Frontal cortex (tissue), 4 donors: ENCODE measurements around the gene NKX2-3. TPM values are rescaled to one million over a fixed set of nuclear protein-coding genes. Genes with fewer than 3 reads are reported as not detected.

Experiments used
- DNase-seq, 2 donors: peaks; one replicate each; pipeline ENCODE4 v3.0.0; 2012; ENCODE audit warnings: low spot score in 2 of 2
- FAIRE-seq: peaks from 2 replicates; lab custom pipeline; 2012; peaks lifted over from hg19 to GRCh38; lab: Jason Lieb, UNC
- total RNA-seq: library from RNA; depleted of rRNA; stranded (reverse); fragments of >200 nt; gene quantifications from one replicate; pipeline ENCODE4 v1.2.3, GENCODE V29; 2014
- donor health status: control.
- donor health status: control.
- donor health status: control.

NKX2-3 gene
- total RNA-seq, 1 donor from 2014 or later = under 0.01 TPM

GRCh38 chr10:99565166-99565565 is 32.4 kb downstream of the NKX2-3 start:
- no peak for DNase-seq
- FAIRE-seq = no peak

- DNase-seq (no peak), FAIRE-seq (no peak)
Observed at GRCh38 chr10:99569253-99569939, 36.7 kb downstream of the NKX2-3 start.

DNA sequence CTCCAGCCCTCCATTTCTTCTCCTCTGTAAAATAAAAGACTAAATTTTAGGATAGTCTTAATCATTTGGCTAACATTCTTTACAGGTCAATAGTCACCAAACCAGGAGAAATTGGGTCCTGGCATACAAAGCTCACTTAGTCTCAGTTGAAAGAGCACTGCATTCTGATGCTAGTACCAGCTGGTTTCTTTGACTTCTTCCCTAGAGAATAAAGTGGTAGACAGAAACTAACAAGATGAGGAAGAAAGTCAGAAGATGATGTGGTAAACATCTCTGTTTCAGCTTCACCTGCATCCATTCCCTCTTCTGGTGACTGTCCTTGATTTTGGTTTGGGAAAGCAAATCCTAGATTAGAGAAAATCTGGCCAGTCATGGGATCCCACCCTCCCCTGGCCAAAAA is 37.2 kb downstream of the NKX2-3 start:
- DNase-seq (no peak), FAIRE-seq (no peak)

DNA sequence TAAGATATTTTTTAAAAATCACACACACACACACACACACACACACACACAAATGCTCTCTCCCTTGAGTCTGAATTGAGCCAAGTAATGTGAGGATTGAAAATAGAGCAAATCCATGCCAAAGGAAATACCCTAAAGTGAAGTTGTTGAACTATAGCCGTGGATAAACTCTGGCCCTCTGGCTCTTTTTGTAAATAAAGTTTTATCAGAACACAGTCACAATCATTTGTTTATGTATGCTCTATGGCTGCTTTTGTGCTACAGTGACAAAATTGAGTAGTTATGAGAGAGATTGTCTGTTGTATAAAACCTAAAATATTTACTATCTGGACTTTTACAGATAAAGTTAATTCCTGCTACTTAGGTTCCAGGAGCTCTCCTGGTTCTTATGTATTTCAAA is 39.1 kb downstream of the NKX2-3 start:
- DNase-seq (no peak), FAIRE-seq (no peak)

- no peak for FAIRE-seq
- DNase-seq = no peak
Observed at GRCh38 chr10:99573790-99574189, 41.0 kb downstream of the NKX2-3 start.

DNA sequence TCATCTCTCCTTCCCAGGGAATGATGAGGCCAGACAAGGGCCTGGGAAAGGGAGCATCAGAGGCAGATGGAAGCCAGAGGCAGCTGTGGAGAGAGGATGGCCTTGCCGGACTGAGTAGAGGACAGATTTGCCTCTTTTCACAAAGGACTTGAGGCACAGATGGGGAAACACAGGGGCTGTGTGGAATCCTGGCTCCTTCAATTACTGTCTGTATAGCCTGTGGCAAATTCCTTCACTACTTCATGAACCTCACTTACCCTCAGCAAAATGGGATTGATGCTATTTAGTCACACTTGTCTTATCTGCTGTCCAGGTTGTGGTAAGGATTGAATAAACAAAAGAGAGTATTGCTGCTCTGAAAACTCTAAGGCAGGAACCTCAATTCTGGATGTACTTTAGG is 47.2 kb downstream of the NKX2-3 start:
- no peak for FAIRE-seq

DNA sequence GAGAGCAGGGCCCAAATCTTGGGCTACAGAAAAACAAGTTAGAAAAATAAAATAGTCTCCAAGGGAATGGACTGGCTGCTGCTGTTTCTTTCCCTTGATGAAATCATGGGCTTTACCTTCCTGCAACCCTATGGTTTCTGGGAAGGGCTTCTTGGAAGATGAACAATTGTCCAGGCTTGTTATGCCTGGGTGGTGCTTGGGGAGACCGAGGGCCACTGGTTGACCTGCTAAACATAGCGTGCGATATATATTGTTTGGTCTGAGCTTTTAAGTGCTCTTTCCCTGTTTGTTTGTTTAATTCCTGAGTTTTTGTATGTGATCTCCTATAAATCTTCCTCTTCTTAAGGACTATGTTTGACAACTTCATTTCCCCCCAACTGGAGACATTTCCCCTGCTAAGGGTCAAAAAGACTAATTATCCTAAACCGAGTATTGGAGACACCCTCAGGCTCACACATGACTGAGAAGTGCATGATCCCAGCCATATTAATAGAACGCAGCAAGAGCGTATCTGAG is 49.6 kb downstream of the NKX2-3 start:
- no peak for FAIRE-seq

More for the DNA sequence above, 47.2 kb downstream of the NKX2-3 start:
- no peak for DNase-seq

GRCh38 chr10:99583687-99584086 is 50.9 kb downstream of the NKX2-3 start:
- FAIRE-seq (no peak), DNase-seq (no peak)

More for the DNA sequence above, 49.6 kb downstream of the NKX2-3 start:
- DNase-seq = no peak

Other genes with a start within 250 kb of the NKX2-3 start
- gene CNNM1, start 203.6 kb upstream of the NKX2-3 start, total RNA-seq = 2.4 TPM
- 22.4 TPM for gene GOT1, start 102.3 kb upstream of the NKX2-3 start, total RNA-seq
- 25.3 TPM for gene SLC25A28, start 87.5 kb downstream of the NKX2-3 start, total RNA-seq
- gene ENTPD7, start 126.6 kb downstream of the NKX2-3 start, total RNA-seq = 10.2 TPM
- gene COX15, start 199.2 kb downstream of the NKX2-3 start, total RNA-seq = 43.6 TPM
- 10.2 TPM for gene CUTC, start 199.3 kb downstream of the NKX2-3 start, total RNA-seq
- 0.41 TPM for gene ABCC2, start 249.7 kb downstream of the NKX2-3 start, total RNA-seq